H1 (cell line): ENCODE data around the gene PSMG2. TPM values are rescaled to one million over a fixed set of nuclear protein-coding genes. Genes with fewer than 3 reads are reported as not detected.

Experiments
- CTCF ChIA-PET: fragments of 300-600 bp; sonication (Branson Sonifier 250); formaldehyde crosslinking; loops from one replicate; lab custom pipeline; 2021; ENCODE audit not compliant: partially characterized antibody; lab: Charles Lee
- POLR2A ChIA-PET: fragments of 300-600 bp; sonication (Branson Sonifier 250); formaldehyde crosslinking; loops from one replicate; lab custom pipeline; 2021; ENCODE audit warnings: inconsistent platforms; ENCODE audit not compliant: partially characterized antibody; lab: Charles Lee
- DNase-seq, 2 experiments: peaks; one replicate each; pipeline versions ENCODE4 v3.0.0 to v3.0.0-alpha.2; 2010 to 2022; ENCODE audit warnings: low spot score in 2 of 2, low read depth in 1 of 2, mixed read lengths in 1 of 2
- FAIRE-seq: peaks from 2 replicates; lab custom pipeline; 2011; peaks lifted over from hg19 to GRCh38; lab: Jason Lieb, UNC
- H2AFZ ChIP-seq: 2 replicates; pipeline ENCODE4 v1.8.1; 2012; ENCODE audit warnings: low read length, inconsistent platforms
- H2AK5ac ChIP-seq: 2 replicates; pipeline ENCODE4 v1.6.1; 2013; ENCODE audit warnings: low read depth, low read length
- H2BK120ac ChIP-seq: replicated peaks from 2 replicates; pipeline ENCODE3; 2013; ENCODE audit warnings: low read depth, low read length, inconsistent platforms
- H2BK12ac ChIP-seq: 2 replicates; pipeline ENCODE4 v1.6.1; 2013; ENCODE audit warnings: low read depth, low read length
- H2BK15ac ChIP-seq: 2 replicates; pipeline ENCODE4 v1.6.1; 2013; ENCODE audit warnings: low read length
- H2BK20ac ChIP-seq: 2 replicates; pipeline ENCODE4 v1.6.1; 2013; ENCODE audit warnings: low read length
- H2BK5ac ChIP-seq: 2 replicates; pipeline ENCODE4 v1.6.1; 2013; ENCODE audit warnings: low read depth, low read length
- H3K14ac ChIP-seq: 2 replicates; pipeline ENCODE4 v1.6.1; 2013; ENCODE audit warnings: inconsistent platforms; ENCODE audit not compliant: insufficient read length
- H3K18ac ChIP-seq: 2 replicates; pipeline ENCODE4 v1.6.1; 2013; ENCODE audit warnings: low read length; ENCODE audit errors: extremely low read depth
- H3K23ac ChIP-seq: 2 replicates; pipeline ENCODE4 v1.6.1; 2013; ENCODE audit warnings: inconsistent platforms; ENCODE audit not compliant: insufficient read length
- H3K23me2 ChIP-seq: 2 replicates; pipeline ENCODE4 v1.6.1; 2013; ENCODE audit warnings: low read depth, low read length
- H3K27ac ChIP-seq: 2 replicates; pipeline ENCODE4 v1.6.1; 2011; ENCODE audit warnings: low read depth, low read length, inconsistent platforms
- H3K27me3 ChIP-seq, 4 experiments: replicated peaks in 1 of 4; 1 replicate in 1 of 4; 2 replicates in 3 of 4; pipeline versions ENCODE4 v1.6.1 to v1.8.1; 2011 to 2013; ENCODE audit warnings: low read length in 3 of 4, mild to moderate bottlenecking in 3 of 4, inconsistent platforms in 2 of 4, mixed read lengths in 2 of 4, moderate library complexity in 1 of 4; ENCODE audit not compliant: control insufficient read depth in 3 of 4, insufficient read depth in 3 of 4; ENCODE audit errors: extremely low read depth in 1 of 4
- H3K36me3 ChIP-seq, 4 experiments: 2 replicates each; pipeline versions ENCODE4 v1.6.1 to v1.8.1; 2011 to 2013; ENCODE audit warnings: mild to moderate bottlenecking in 4 of 4, low read length in 3 of 4, moderate library complexity in 2 of 4, control low read depth in 1 of 4, inconsistent platforms in 1 of 4; ENCODE audit not compliant: insufficient read depth in 4 of 4, control insufficient read depth in 2 of 4
- H3K4ac ChIP-seq: replicated peaks from 2 replicates; pipeline ENCODE3; 2013; ENCODE audit warnings: low read length, low read depth, mixed read lengths, inconsistent platforms; ENCODE audit not compliant: insufficient read length
- H3K4me1 ChIP-seq, 4 experiments: replicated peaks in 1 of 4; 1 replicate in 1 of 4; 2 replicates in 3 of 4; pipeline versions ENCODE4 v1.6.1 to v1.8.1; 2011 to 2013; ENCODE audit warnings: low read length in 3 of 4, inconsistent platforms in 2 of 4, mixed read lengths in 1 of 4; ENCODE audit not compliant: insufficient read depth in 4 of 4, control insufficient read depth in 3 of 4
- H3K4me2 ChIP-seq, 2 experiments: 2 replicates each; pipeline versions ENCODE4 v1.6.1 to v1.8.1; 2011 to 2013; ENCODE audit warnings: low read depth in 2 of 2, low read length in 2 of 2, control low read depth in 1 of 2, inconsistent platforms in 1 of 2, mild to moderate bottlenecking in 1 of 2; ENCODE audit not compliant: insufficient read depth in 1 of 2
- H3K4me3 ChIP-seq, 4 experiments: fragments of 200-600, 300-600 bp in 1 of 4; sonication (generic), shearing (Covaris generic), sonication (Bioruptor Twin) in 1 of 4; 2 replicates each; pipeline versions ENCODE4 v1.5.1 to v1.8.1; 2011 to 2016; ENCODE audit warnings: low read length in 4 of 4, low read depth in 3 of 4, control low read depth in 2 of 4, inconsistent platforms in 2 of 4, mild to moderate bottlenecking in 2 of 4, mixed read lengths in 1 of 4, moderate library complexity in 1 of 4; ENCODE audit not compliant: insufficient read depth in 2 of 4; ENCODE audit errors: extremely low read depth in 1 of 4
- H3K56ac ChIP-seq: replicated peaks from 2 replicates; pipeline ENCODE3; 2013; ENCODE audit warnings: low read depth, mild to moderate bottlenecking, mixed read lengths, low read length, inconsistent platforms; ENCODE audit not compliant: insufficient read length
- H3K79me1 ChIP-seq: 2 replicates; pipeline ENCODE4 v1.6.1; 2013; ENCODE audit warnings: low read depth, low read length, control low read depth
- H3K79me2 ChIP-seq, 2 experiments: 2 replicates each; pipeline versions ENCODE4 v1.6.1 to v1.8.1; 2012 to 2013; ENCODE audit warnings: low read length in 2 of 2, mild to moderate bottlenecking in 2 of 2, inconsistent platforms in 1 of 2; ENCODE audit not compliant: insufficient read depth in 2 of 2, control insufficient read depth in 1 of 2
- H3K9ac ChIP-seq, 4 experiments: replicated peaks in 1 of 4; 1 replicate in 1 of 4; 2 replicates in 3 of 4; pipeline versions ENCODE4 v1.6.1 to v1.8.1; 2011 to 2013; ENCODE audit warnings: low read depth in 3 of 4, low read length in 3 of 4, control low read depth in 2 of 4, mild to moderate bottlenecking in 2 of 4, moderate library complexity in 2 of 4, inconsistent platforms in 1 of 4; ENCODE audit errors: extremely low read depth in 1 of 4
- H3K9me3 ChIP-seq, 2 experiments: 2 replicates each; pipeline versions ENCODE4 v1.6.1 to v1.8.1; 2012 to 2013; ENCODE audit warnings: mild to moderate bottlenecking in 2 of 2, moderate library complexity in 2 of 2, control low read depth in 1 of 2, inconsistent platforms in 1 of 2, low read depth in 1 of 2, low read length in 1 of 2, mixed read lengths in 1 of 2; ENCODE audit not compliant: insufficient read depth in 2 of 2
- H4K20me1 ChIP-seq, 2 experiments: replicated peaks in 1 of 2; 2 replicates each; pipeline versions ENCODE3 to v1.8.1; 2011 to 2013; ENCODE audit warnings: inconsistent platforms in 2 of 2, low read length in 2 of 2, mild to moderate bottlenecking in 1 of 2; ENCODE audit not compliant: insufficient read depth in 2 of 2, control insufficient read depth in 1 of 2
- H4K5ac ChIP-seq: 2 replicates; pipeline ENCODE4 v1.6.1; 2013; ENCODE audit warnings: low read length, low read depth, mixed read lengths, inconsistent platforms; ENCODE audit not compliant: insufficient read length
- H4K8ac ChIP-seq: 2 replicates; pipeline ENCODE4 v1.8.0; 2013; ENCODE audit warnings: mild to moderate bottlenecking, moderate library complexity, low read length, inconsistent platforms; ENCODE audit not compliant: insufficient read depth; ENCODE audit errors: extremely low read depth
- H4K91ac ChIP-seq: replicated peaks from 2 replicates; pipeline ENCODE3; 2013; ENCODE audit warnings: low read length, mixed read lengths, inconsistent platforms; ENCODE audit not compliant: insufficient read length
- CBX5 ChIP-seq: fragments of 300-800, 300-1000 bp; sonication (generic); IDR thresholded peaks from 2 replicates; pipeline ENCODE4 v1.7.1; 2016; ENCODE audit warnings: antibody characterized with exemption, low read length, low read depth
- EGR1 ChIP-seq: IDR thresholded peaks from 2 replicates; pipeline ENCODE4 v1.6.1; 2011; ENCODE audit warnings: low read depth, low read length, borderline replicate concordance
- JUND ChIP-seq: IDR thresholded peaks from 2 replicates; pipeline ENCODE4 v1.6.1; 2011; ENCODE audit warnings: mild to moderate bottlenecking, improper control_type of control experiment, low read length
- KDM4A ChIP-seq: IDR thresholded peaks from one replicate; pipeline ENCODE4 v1.7.1; 2012; ENCODE audit warnings: low read depth, mild to moderate bottlenecking, moderate library complexity, low read length, inconsistent platforms; ENCODE audit not compliant: severe bottlenecking
- KDM5A ChIP-seq: fragments of 200-600 bp; IDR thresholded peaks from 2 replicates; pipeline ENCODE4 v1.7.1; 2012; ENCODE audit warnings: mild to moderate bottlenecking, low read length, inconsistent platforms, mixed read lengths
- MAFK ChIP-seq: IDR thresholded peaks from 2 replicates; pipeline ENCODE4 v1.6.1; 2012; ENCODE audit warnings: low read depth, mild to moderate bottlenecking, improper control_type of control experiment, low read length
- NRF1 ChIP-seq: IDR thresholded peaks from 2 replicates; pipeline ENCODE4 v1.6.1; 2011; ENCODE audit warnings: mild to moderate bottlenecking, low read depth, low read length, improper control_type of control experiment
- POLR2A ChIP-seq, 2 experiments: IDR thresholded peaks; 1 replicate in 1 of 2; 2 replicates in 1 of 2; pipeline ENCODE4 v1.6.1; 2011; ENCODE audit warnings: low read depth in 2 of 2, low read length in 2 of 2, mild to moderate bottlenecking in 2 of 2; ENCODE audit errors: control extremely low read depth in 1 of 2
- RAD21 ChIP-seq, 2 experiments: IDR thresholded peaks in 1 of 2; conservative IDR thresholded peaks in 1 of 2; 2 replicates each; pipeline ENCODE4 v1.6.1; 2011; ENCODE audit warnings: low read depth in 2 of 2, low read length in 2 of 2, improper control_type of control experiment in 1 of 2, inconsistent platforms in 1 of 2, mild to moderate bottlenecking in 1 of 2, moderate library complexity in 1 of 2
- SIRT6 ChIP-seq: IDR thresholded peaks from one replicate; pipeline ENCODE4 v1.7.1; 2012; ENCODE audit warnings: low read length, inconsistent platforms
- WGBS, 2 experiments: shearing (Covaris generic) in 1 of 2; methylation state at CpG; one replicate each; pipeline versions ENCODE4 v1.1.6 to v1.1.7; 2013 to 2015; ENCODE audit warnings: low lambda C conversion rate in 2 of 2, mixed read lengths in 2 of 2, inconsistent platforms in 1 of 2, low coverage in 1 of 2, missing lambda C conversion rate in 1 of 2; ENCODE audit not compliant: insufficient replicate concordance in 2 of 2, insufficient coverage in 1 of 2, insufficient read length in 1 of 2; ENCODE audit errors: extremely low coverage in 1 of 2, missing lambda C conversion rate in 1 of 2; 5-methylcytosine and 5-hydroxymethylcytosine counted together
- polyA plus RNA-seq, 7 experiments: library from polyadenylated mRNA; depleted of rRNA in 3 of 7; stranded (reverse) in 5 of 7; unstranded in 2 of 7; fragments of >200 nt in 5 of 7; fragments of 200-250 nt in 2 of 7; gene quantifications; 1 replicate in 5 of 7; 2 replicates in 1 of 7; 4 replicates in 1 of 7; pipeline versions ENCODE4 v1.2.1 to v1.2.3, GENCODE V29; 2011 to 2013; ENCODE audit warnings: missing spikeins in 2 of 7, mixed read lengths in 2 of 7
- total RNA-seq: library from RNA; stranded (reverse); fragmentation: NEBNext Ultra II Directional; extraction: Animal tissue kit (Norgen Biotek cat#: 25700); gene quantifications from 2 replicates; pipeline ENCODE4 v1.2.1, GENCODE V29; 2021
- TF ChIP-seq, protein P1 (sequence below), 3 experiments: IDR thresholded peaks; 1 replicate in 2 of 3; 2 replicates in 1 of 3; pipeline versions ENCODE4 v1.5.1 to v1.6.1; 2011; ENCODE audit warnings: low read length in 3 of 3, mild to moderate bottlenecking in 3 of 3, inconsistent platforms in 2 of 3, low read depth in 1 of 3, moderate library complexity in 1 of 3; ENCODE audit not compliant: insufficient read depth in 1 of 3; ENCODE audit errors: control extremely low read depth in 1 of 3

The PSMG2 gene
- total and polyA plus RNA-seq, 2 of the 8 experiments (the other 6 are each of a cell fraction or from before 2014, with no cell fraction given), result 52.9 to 79.3 TPM

DNA sequence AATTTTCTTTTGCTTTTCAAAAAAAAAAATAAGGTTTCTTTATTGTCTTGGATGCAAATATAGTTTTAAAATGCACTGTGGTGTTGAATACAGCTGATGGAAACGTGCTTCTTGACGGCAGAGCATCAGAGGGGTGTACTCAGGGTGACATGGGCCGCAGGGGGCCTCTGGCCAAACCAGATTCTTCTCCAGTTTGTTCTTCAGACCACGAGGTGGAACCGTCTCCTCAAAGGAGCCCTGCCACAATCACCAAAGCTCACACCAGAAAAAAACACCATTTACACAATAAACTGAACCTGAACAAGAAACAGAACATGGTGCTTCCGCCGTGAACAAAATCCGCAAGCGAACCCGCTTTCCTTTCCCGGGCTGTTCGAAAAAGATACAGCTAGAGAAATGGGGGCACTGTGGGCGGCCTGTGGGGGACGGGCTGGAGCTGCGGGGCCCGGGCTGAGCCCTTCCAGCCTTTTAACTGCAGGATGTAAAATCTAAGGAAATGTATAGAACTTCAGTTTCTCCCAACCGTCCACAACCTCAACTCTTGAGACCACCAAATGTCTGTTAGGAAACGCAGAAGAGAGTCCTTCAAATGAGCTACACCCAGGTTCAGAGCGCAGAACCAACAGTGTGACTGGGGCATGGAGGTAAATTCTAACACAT lies 34.5 kb downstream of the PSMG2 start:
- POLR2A ChIA-PET, result interaction anchor here (1.0 to 1.4 kb wide), 2 partner anchors 30 to 125 kb away, joined by 3 to 4 read pairs; no protein-coding TSS in a partner anchor
- Histone ChIP-seq H3K4ac (no peak overlapping the region), H2BK12ac (no peak overlapping the region), H2BK20ac (no peak overlapping the region), H3K79me1 (no peaks in the 10 kb centered on the region), H3K36me3 (no peaks in the 10 kb centered on the region), H3K56ac (no peak overlapping the region), H3K79me2 (no peaks in the 10 kb centered on the region), H3K14ac (no peak overlapping the region), H3K23ac (no peak overlapping the region), H3K4me1 (no peaks in the 10 kb centered on the region; a peak in 1 of 7 replicates), H2BK120ac (no peak overlapping the region), H3K9ac (no peak overlapping the region), H2BK15ac (no peak overlapping the region), H3K4me2 (no peak overlapping the region), H3K9me3 (no peaks in the 10 kb centered on the region), H3K18ac (no peak overlapping the region), H3K4me3 (no peak overlapping the region), H3K23me2 (no peaks in the 10 kb centered on the region), H2BK5ac (no peak overlapping the region), H3K27me3 (no peaks in the 10 kb centered on the region; a peak in 1 of 7 replicates), H2AFZ (no peak overlapping the region), H2AK5ac (no peak overlapping the region), H4K20me1 (no peaks in the 10 kb centered on the region), H3K27ac (no peak overlapping the region), H4K91ac (no peak overlapping the region), H4K5ac (no peak overlapping the region), H4K8ac (no peak overlapping the region)
- FAIRE-seq (no peak), DNase-seq (no peak)
- 91% methylated on average over 19 of the region's 19 CpGs; no CpG with 5 or more reads in 1 of the 2 experiments for WGBS, 2 experiments
- CTCF ChIA-PET, result interaction anchor here (0.6 to 3.0 kb wide), 13 partner anchors 11 to 868 kb away, joined by 3 to 18 read pairs (median 3); no protein-coding TSS in a partner anchor
- TF ChIP-seq SIRT6, result no peak
- no peak; a peak in 1 of 4 replicates for TF ChIP-seq RAD21 (IDR thresholded peaks at IDR 0.05 in 1 of 2, conservative IDR thresholded peaks at IDR 0.05 in 1 of 2; ENCODE audit: low read depth in 2 of 2, low read length in 2 of 2)
- no peak for TF ChIP-seq POLR2A (IDR thresholded peaks at IDR 0.05; ENCODE audit: control extremely low read depth in 1 of 2, low read depth in 2 of 2, low read length in 2 of 2)
- no peak for TF ChIP-seq NRF1
- no peak for TF ChIP-seq KDM4A
- TF ChIP-seq EGR1, result no peak
- TF ChIP-seq KDM5A, result no peak
- no peak for TF ChIP-seq CBX5
- TF ChIP-seq JUND, result no peak
- TF ChIP-seq, protein P1, sequence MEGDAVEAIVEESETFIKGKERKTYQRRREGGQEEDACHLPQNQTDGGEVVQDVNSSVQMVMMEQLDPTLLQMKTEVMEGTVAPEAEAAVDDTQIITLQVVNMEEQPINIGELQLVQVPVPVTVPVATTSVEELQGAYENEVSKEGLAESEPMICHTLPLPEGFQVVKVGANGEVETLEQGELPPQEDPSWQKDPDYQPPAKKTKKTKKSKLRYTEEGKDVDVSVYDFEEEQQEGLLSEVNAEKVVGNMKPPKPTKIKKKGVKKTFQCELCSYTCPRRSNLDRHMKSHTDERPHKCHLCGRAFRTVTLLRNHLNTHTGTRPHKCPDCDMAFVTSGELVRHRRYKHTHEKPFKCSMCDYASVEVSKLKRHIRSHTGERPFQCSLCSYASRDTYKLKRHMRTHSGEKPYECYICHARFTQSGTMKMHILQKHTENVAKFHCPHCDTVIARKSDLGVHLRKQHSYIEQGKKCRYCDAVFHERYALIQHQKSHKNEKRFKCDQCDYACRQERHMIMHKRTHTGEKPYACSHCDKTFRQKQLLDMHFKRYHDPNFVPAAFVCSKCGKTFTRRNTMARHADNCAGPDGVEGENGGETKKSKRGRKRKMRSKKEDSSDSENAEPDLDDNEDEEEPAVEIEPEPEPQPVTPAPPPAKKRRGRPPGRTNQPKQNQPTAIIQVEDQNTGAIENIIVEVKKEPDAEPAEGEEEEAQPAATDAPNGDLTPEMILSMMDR (IDR thresholded peaks at IDR 0.05; ENCODE audit: control extremely low read depth in 1 of 3, insufficient read depth in 1 of 3, low read depth in 1 of 3, low read length in 3 of 3), result no peak
- no peak for TF ChIP-seq MAFK
